DOHH2 (cell line): ENCODE results near the gene ADAMTS2.

Experiments used
- H3F3A ChIP-seq: fragments of 200-600 bp; sonication (generic), shearing (Covaris generic); 2 replicates; pipeline ENCODE4 v1.6.0; 2016; ENCODE audit warnings: antibody characterized with exemption, mild to moderate bottlenecking; ENCODE audit not compliant: control insufficient read depth, insufficient read depth
- H3K27ac ChIP-seq: fragments of 200-600 bp; sonication (generic); 2 replicates; pipeline ENCODE4 v1.5.1; 2014; ENCODE audit warnings: low read depth, mild to moderate bottlenecking, low read length, moderate library complexity
- H3K27me3 ChIP-seq: fragments of 200-600 bp; sonication (generic); 2 replicates; pipeline ENCODE4 v1.6.1; 2014; ENCODE audit warnings: mild to moderate bottlenecking, low read length, mixed read lengths; ENCODE audit not compliant: control insufficient read depth
- H3K36me3 ChIP-seq: fragments of 200-600 bp; sonication (generic); 2 replicates; pipeline ENCODE4 v1.6.1; 2014; ENCODE audit warnings: mild to moderate bottlenecking, low read length, moderate library complexity, mixed read lengths; ENCODE audit not compliant: control insufficient read depth
- H3K4me1 ChIP-seq: fragments of 200-600 bp; sonication (generic); 2 replicates; pipeline ENCODE4 v1.6.1; 2014; ENCODE audit warnings: mild to moderate bottlenecking, low read length, mixed read lengths; ENCODE audit not compliant: control insufficient read depth
- H3K4me2 ChIP-seq: fragments of 200-600 bp; sonication (generic); 2 replicates; pipeline ENCODE4 v1.6.0; 2014; ENCODE audit warnings: mild to moderate bottlenecking, low read length, moderate library complexity
- H3K4me3 ChIP-seq: fragments of 200-600 bp; sonication (generic); 2 replicates; pipeline ENCODE4 v1.5.1; 2014; ENCODE audit warnings: mild to moderate bottlenecking, low read length, mixed read lengths
- H3K79me2 ChIP-seq: fragments of 200-600 bp; sonication (generic); 2 replicates; pipeline ENCODE4 v1.6.1; 2014; ENCODE audit warnings: mild to moderate bottlenecking, low read length, mixed read lengths; ENCODE audit not compliant: control insufficient read depth
- H3K9me2 ChIP-seq: fragments of 200-600 bp; sonication (generic); replicated peaks from 2 replicates; pipeline ENCODE4 v1.6.1; 2014; ENCODE audit warnings: mild to moderate bottlenecking, low read length, mixed read lengths; ENCODE audit not compliant: control insufficient read depth
- H3K9me3 ChIP-seq: fragments of 200-600 bp; sonication (generic); 2 replicates; pipeline ENCODE4 v1.6.1; 2014; ENCODE audit warnings: antibody characterized with exemption, low read length, mixed read lengths; ENCODE audit not compliant: control insufficient read depth, insufficient read depth
- H4K20me1 ChIP-seq: fragments of 200-600 bp; sonication (generic); 2 replicates; pipeline ENCODE4 v1.6.0; 2014; ENCODE audit warnings: low read depth, mild to moderate bottlenecking, antibody characterized with exemption, low read length, moderate library complexity; ENCODE audit not compliant: control insufficient read depth, insufficient read depth
- CTCF ChIP-seq: fragments of 200-600 bp; sonication (generic); IDR thresholded peaks from one replicate; pipeline ENCODE4 v1.5.1; 2014; ENCODE audit warnings: antibody characterized with exemption, mild to moderate bottlenecking, low read depth, low read length; ENCODE audit not compliant: poor library complexity, severe bottlenecking
- EZH2phosphoT487 ChIP-seq: fragments of 200-600 bp; sonication (generic); IDR thresholded peaks from 2 replicates; pipeline ENCODE4 v1.6.1; 2017; ENCODE audit warnings: borderline replicate concordance, mild to moderate bottlenecking, antibody characterized with exemption, low read length, moderate library complexity, mixed read lengths

ADAMTS2 gene

GRCh38 chr5:179333796-179334761 is 11.2 kb downstream of the ADAMTS2 start:
- H3K4me2 ChIP-seq: no peak overlapping the region
- H3K4me3 ChIP-seq: no peak overlapping the region
- H3K9me3 ChIP-seq: no peaks in the 10 kb centered on the region
- H3K27me3 ChIP-seq: no peaks in the 10 kb centered on the region
- no peaks in the 10 kb centered on the region for H3K9me2 ChIP-seq
- no peak overlapping the region for H3K27ac ChIP-seq
- no peaks in the 10 kb centered on the region for H3F3A ChIP-seq
- H3K79me2 ChIP-seq: no peaks in the 10 kb centered on the region
- no peaks in the 10 kb centered on the region for H4K20me1 ChIP-seq
- H3K4me1 ChIP-seq: no peaks in the 10 kb centered on the region
- TF ChIP-seq CTCF (no peak), EZH2phosphoT487 (no peak)
- H3K36me3 ChIP-seq: no peaks in the 10 kb centered on the region

- no peaks in the 10 kb centered on the region for H3K9me3 ChIP-seq
- no peaks in the 10 kb centered on the region for H3K36me3 ChIP-seq
- H3F3A ChIP-seq: no peaks in the 10 kb centered on the region
- no peaks in the 10 kb centered on the region for H3K9me2 ChIP-seq
- no peaks in the 10 kb centered on the region for H3K27me3 ChIP-seq
- H3K4me1 ChIP-seq: no peaks in the 10 kb centered on the region
- H3K27ac ChIP-seq: no peak overlapping the region
- TF ChIP-seq CTCF: no peak
- no peak for TF ChIP-seq EZH2phosphoT487
- H3K4me3 ChIP-seq: no peak overlapping the region
- H4K20me1 ChIP-seq: no peaks in the 10 kb centered on the region
- no peaks in the 10 kb centered on the region for H3K79me2 ChIP-seq
- H3K4me2 ChIP-seq: no peak overlapping the region
These were observed 12.4 kb downstream of the ADAMTS2 start for GRCh38 chr5:179332741-179333290.

- H3K27ac ChIP-seq: no peak overlapping the region
- H4K20me1 ChIP-seq: no peaks in the 10 kb centered on the region
- H3K4me3 ChIP-seq: no peak overlapping the region
- no peak overlapping the region for H3K4me2 ChIP-seq
- no peaks in the 10 kb centered on the region for H3K36me3 ChIP-seq
- no peaks in the 10 kb centered on the region for H3K27me3 ChIP-seq
- H3K9me3 ChIP-seq: no peaks in the 10 kb centered on the region
- H3K4me1 ChIP-seq: no peaks in the 10 kb centered on the region
- TF ChIP-seq CTCF (no peak), EZH2phosphoT487 (no peak)
- H3K9me2 ChIP-seq: no peaks in the 10 kb centered on the region
- H3F3A ChIP-seq: no peaks in the 10 kb centered on the region
- H3K79me2 ChIP-seq: no peaks in the 10 kb centered on the region
These were observed 13.5 kb downstream of the ADAMTS2 start for GRCh38 chr5:179331591-179332375.
